IPS DF 19.7 (cell line): Measurements from ENCODE around the gene SKAP1.

ENCODE experiments used
- DNase-seq: peaks from one replicate; pipeline ENCODE4 v3.0.0-alpha.2; 2013; ENCODE audit warnings: low read depth, low spot score

SKAP1 gene

GRCh38 chr17:48429638-48430586 lies at the start of gene SKAP1:
Gene SKAP1 (minus strand): TSS chr17:48430214.
- DNase-seq, result no peak

GRCh38 chr17:48479014-48479402 lies 49.0 kb upstream of the SKAP1 start:
- DNase-seq, result no peak

DNA sequence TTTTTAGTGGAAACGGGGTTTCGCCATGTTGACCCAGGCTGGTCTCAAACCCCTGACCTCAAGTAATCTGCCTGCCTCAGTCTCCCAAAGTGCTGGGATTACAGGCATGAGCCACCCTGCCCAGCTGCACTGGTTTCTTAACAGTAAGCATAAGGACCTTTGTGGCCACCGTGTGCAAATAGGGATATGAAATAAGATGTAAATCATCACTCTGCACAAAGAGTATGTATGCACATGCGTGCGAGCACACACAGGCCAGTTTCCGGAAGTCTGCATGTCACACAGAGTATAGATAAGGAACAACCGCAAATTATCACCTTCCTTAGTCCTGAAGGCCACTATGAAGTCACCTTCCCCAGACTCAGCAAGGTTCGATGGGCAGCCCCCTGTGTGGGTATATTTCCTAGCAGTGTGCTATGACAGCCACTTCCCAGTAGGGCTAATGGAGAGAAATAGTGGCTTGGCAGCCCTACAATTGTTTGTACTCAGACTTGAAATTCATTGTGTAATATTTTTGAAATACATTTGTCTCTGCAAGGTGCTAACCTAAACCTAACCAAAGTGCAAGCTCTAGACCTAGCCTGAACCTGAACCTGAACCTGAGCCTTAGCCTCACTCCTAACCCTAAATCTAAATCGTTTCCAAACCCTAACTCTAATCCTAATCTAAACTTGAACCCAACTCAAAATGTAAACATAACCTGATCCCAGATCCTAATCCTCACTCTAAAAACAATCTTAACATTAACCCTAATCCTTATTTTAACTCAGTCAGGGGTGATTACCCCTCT lies 48.4 kb upstream of the SKAP1 start:
- DNase-seq, result no peak

DNA sequence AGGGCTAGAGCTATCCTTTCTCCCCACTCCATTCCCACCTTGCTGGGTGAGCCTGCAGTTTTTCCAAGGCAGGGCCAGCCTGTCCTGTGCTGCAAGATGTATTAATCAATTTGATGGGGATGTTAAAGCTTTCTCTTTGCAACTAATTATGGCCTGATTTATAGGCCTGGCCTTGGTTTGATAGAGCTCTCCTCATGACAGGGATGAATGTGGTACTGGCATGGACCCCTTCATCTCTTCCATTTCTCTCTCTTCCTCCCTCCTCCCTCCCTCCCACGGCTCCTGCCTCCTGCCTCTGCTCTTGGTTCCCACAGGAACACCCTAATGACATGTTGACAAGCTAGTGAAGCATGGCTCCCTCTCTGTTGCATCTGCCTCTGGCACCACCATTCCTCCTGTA lies 47.2 kb upstream of the SKAP1 start:
- DNase-seq, result no peak

- no peak for DNase-seq
Measured at GRCh38 chr17:48472411-48473281, 42.6 kb upstream of the SKAP1 start.

- no peak for DNase-seq
Measured at GRCh38 chr17:48471817-48472410, 41.9 kb upstream of the SKAP1 start.

- DNase-seq, result no peak
Measured at GRCh38 chr17:48470388-48471034, 40.5 kb upstream of the SKAP1 start.

- no peak for DNase-seq
Measured at GRCh38 chr17:48469227-48469626, 39.2 kb upstream of the SKAP1 start.

DNA sequence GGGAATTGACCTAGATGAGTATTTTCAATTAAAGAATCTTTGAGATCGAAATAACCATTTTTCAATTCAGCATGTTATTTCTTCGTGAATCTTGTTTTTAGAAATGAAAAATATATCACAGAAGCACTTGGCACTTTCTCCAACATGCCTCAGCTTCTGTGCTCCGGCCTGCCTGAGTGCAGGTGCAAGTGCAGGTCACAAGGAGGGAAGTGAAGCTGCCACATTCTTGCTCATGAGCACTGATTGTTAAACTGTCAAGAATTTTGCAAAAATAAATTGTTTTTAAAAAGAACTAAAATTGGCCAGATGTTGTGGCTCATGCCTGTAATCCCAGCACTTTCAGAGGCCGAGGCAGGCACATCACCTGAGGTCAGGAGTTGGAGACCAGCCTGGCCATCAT lies 38.3 kb upstream of the SKAP1 start:
- no peak for DNase-seq

DNA sequence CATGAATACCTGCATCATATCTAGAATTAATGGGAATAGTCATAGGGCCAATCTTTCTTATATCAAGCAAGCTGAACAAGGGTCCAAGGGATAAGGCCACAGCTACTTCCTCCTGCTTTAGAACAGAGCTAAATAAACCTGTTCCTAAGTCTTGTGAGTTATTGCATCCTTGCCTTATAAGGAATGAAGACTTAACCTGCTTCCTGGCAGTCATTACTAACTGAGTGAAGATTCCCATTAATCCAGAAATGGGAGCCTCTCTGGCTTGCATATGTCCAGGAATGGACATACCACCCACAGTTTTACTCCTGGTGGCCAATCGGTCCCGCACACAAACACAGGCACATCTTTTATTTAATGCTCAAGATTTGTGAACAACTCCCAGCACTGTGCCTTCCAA lies 35.9 kb upstream of the SKAP1 start:
- DNase-seq, result no peak

DNA sequence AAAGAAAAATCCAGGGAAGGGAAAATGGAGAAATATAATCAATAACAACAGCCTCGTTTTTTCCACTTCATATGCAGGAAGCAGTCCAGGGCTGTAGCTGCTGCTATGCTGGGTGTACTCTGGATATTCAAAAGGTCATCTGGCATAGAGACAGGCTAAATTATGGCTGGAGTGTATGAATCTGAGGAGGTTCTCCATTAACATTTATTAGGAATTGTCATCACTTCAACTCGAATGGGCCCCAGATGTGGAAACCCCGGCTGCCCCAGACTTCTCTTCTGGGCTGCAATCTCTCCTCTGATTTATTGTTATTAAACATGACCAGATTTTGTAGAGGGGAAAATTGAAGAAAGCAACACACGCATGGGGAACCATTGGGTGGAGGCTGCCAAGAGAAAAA lies 33.5 kb upstream of the SKAP1 start:
- no peak for DNase-seq

DNA sequence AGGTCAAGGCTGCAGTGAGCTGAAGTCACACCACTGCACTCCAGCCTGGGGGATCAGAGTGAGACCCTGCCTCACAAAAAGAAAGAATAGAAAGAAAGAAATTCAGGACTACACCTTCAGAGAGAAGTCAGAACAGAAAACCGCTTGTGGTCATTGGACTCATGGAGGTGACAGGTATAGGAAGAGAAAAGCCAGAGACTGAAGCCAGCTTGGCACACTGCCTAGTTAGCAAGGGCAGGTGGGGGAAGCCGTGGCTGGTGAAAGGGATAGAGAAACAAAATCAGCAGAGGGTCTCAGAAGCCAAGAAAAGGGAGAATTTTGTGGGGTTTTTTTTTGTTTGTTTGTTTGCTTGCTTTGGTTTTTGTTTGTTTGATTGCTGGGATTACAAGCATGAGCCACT lies 32.9 kb upstream of the SKAP1 start:
- DNase-seq, result no peak

DNA sequence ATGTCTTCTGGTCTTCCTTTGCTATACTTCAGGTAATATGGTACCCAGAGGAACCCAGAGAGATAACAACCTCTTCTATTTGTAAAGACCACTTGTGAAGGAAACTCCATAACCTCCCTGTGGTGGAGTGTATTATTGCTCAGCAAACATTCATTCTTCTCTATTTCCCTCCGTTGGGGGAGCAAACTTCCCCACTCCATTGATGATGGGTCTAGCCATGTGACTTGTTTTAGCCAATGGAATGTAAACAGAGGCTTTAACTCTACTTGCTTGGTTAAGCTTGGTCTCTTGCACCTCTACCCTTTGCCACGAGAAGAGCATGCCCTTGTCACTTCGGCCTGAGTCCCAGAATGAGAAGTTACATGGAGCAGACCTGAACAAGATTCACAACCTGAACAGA lies 30.0 kb upstream of the SKAP1 start:
- no peak for DNase-seq

DNA sequence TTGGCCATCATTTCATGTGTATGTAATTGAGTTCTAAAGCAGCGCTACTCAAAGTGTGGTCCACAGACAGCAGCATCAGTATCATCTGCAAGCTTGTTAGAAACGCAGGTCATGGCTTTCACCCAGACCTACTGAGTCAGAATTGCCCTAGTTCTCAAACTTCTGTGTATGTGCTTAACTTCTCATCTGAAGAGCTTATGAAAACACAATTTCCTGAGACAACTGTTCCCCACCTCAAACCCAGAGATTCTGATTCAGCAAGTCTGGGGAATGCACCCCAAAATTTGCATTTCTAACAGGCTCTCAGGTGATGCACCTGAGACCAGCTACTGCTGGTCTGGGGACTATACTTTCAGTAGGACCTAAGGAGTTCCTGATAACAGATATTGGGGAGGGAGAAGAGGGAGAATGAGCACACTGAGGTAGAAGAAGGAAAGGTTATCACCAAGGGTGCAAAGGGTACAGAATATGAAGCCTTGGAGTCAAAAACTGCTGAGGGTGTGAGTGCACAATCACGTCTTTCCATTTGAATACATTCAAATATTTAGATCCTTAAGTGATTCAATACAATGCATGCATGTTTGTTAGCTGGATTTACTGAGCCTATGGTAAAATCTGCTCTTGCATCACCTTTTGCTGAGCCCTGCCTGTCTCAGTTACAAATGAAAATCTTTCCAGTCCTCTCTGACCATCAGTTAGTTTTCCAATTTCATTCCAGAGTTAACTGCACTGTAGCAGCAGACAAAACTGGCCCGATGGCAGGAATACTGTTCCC lies 29.2 kb upstream of the SKAP1 start:
- no peak for DNase-seq

GRCh38 chr17:48457080-48457836 lies 27.2 kb upstream of the SKAP1 start:
- DNase-seq, result no peak

DNA sequence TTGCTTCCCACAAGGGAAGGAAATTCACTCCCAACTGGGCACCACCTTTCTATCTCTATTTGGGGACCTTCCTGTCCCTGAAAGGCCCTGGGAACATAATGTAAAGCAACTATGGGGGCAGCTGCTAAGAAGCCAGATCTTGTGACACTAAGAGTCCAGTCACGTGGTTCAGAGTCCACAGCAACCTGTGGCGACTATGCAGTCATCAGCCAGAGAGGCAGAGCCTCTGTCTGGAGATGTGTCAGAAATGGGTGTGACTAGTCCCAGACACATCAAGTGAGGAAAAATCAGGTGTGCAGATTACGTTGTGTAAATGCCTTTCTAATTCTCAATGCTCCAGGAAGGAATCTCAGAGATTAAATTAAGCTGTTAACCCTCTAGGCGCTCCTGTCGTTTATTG lies 26.6 kb upstream of the SKAP1 start:
- no peak for DNase-seq

- DNase-seq, result no peak
Measured at GRCh38 chr17:48455791-48456190, 25.8 kb upstream of the SKAP1 start.

DNA sequence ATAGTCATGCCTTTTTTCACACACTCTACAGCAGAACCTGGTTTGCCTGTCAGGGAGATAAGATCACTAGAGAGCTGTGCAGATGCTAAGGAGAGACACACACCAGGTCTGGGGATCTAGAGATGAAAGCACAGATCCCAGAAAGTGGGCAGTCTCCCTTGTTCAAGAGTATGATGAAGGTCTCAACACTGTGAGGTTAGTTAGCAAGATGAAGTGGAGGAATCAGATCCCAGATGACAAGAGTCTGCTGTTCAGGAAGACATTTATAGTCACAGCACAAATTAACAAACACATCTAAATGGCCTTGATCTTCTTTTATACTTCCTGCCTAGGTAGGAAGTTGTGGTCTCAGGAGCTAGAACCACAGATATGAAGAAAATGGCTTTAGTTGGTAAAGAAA lies 23.4 kb upstream of the SKAP1 start:
- no peak for DNase-seq

GRCh38 chr17:48451489-48451888 lies 21.5 kb upstream of the SKAP1 start:
- no peak for DNase-seq
